Dendritic cell treated with granulocyte-macrophage colony-stimulating factor and Interleukin-4, amounts not matched to agents 40 ng/mL and 50 ng/mL, for 4 days (primary cell): ENCODE results near the gene TBATA.
A peak's percentile ranks its signal among the peaks of the same experiment; 100 is the strongest.

Source experiments
- H3K27ac Mint-ChIP-seq: one replicate; pipeline ENCODE4 v1.8.0; 2022; ENCODE audit warnings: mild to moderate bottlenecking, mixed read lengths
- H3K27me3 Mint-ChIP-seq: one replicate; pipeline ENCODE4 v1.8.0; 2022; ENCODE audit warnings: mild to moderate bottlenecking, mixed read lengths
- H3K36me3 Mint-ChIP-seq: one replicate; pipeline ENCODE4 v1.8.0; 2022; ENCODE audit warnings: low read depth, mixed read lengths
- H3K4me1 Mint-ChIP-seq: one replicate; pipeline ENCODE4 v1.8.0; 2022; ENCODE audit warnings: low read depth, mixed read lengths
- H3K4me3 Mint-ChIP-seq: one replicate; pipeline ENCODE4 v1.8.0; 2022; ENCODE audit warnings: mild to moderate bottlenecking, moderate library complexity, mixed read lengths
- H3K9me3 Mint-ChIP-seq: one replicate; pipeline ENCODE4 v1.8.0; 2022; ENCODE audit warnings: mixed read lengths
- intact Hi-C: fragments of 100-400 bp; cut with micrococcal nuclease; formaldehyde crosslinking; loops from one replicate; pipeline ENCODE4 v1.15.0; 2022

The TBATA gene

DNA sequence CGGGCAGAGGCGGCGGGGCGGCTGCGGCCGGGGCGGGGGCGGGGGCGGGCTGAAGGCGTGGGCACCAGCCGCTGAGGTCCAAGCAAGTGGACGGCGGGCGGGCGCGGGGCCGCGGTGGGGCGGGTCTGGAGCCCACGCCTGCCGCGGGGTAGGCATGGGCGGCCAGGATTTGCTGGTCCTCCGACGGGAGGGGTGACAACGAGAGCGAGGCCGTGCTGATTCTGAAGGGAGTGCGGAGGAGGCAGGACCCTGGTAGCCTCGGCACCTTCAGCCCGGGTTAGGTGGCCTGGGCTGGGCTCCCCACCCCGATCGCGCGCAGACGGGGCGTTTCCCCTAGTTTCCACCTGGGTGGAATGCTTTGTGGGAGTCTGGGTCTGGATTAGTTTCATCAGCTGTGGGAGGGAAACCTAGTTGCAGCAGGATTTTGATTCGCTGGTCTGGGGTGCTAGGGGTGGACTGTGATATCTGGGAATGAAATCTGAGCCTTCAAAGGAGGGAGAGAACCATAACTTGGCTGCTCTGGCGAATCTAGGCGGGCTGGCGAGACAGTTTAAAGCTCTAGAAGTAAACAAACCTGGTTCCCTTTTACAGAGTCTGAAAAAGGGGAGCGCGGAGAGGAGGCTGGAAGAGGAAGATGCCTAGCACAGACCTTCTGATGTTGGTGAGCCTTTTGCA lies 31.2 kb upstream of the TBATA start:
- intact Hi-C loops, result loop anchor here (2.0 to 5.0 kb wide), 2 partner anchors 16 to 264 kb away; no protein-coding TSS in a partner anchor
- Mint-ChIP-seq H3K4me1 (peaks cover 50% of the 10 kb centered on the region), H3K9me3 (no peaks in the 10 kb centered on the region), H3K27me3 (no peaks in the 10 kb centered on the region), H3K36me3 (peaks cover 56% of the 10 kb centered on the region), H3K27ac (peak overlapping the region; percentile 93), H3K4me3 (peak overlapping the region; percentile 96)

DNA sequence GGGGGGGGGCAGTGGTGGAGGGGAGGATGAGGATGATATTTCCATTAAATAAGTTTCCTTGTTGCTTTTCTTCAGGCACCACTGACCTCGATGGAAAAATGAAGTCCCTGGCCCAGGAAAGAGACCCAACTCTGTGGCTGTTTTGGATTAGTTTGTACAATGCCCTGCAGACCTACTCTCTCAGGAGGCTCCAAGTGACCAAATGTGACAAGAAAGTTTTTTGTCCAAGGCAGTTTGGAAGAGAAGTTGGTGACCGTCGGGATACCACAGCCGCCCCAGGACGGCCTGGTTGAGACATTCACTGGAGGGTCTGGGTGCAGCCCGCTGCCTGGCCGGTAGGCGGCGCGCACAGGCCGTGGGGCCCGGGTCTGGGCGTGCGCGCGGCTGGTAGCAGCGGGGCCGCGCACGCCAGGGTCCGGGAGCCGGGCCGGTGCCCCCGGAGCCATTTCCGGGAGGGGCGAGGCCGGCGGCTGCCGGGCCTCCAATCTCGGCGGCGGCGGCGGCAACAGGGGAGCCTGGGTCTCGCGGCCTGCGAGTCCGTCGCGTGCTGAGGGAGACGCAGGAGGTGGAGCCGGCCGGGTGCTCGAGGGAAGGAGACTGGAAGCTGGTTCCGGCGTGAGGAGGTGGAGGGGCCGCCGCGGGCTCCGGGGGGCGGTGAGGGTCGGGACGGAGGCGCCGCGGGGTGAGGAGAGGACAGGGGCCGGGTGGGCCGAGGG lies 30.5 kb upstream of the TBATA start, which contains the start of gene SGPL1:
TSS of gene SGPL1 (plus strand) at position 445 of the 716 bp plus-strand sequence. CDS start 906 bp downstream, outside the sequence.
- peak within 1 kb of the TSS; percentile 93 for H3K27ac Mint-ChIP-seq

DNA sequence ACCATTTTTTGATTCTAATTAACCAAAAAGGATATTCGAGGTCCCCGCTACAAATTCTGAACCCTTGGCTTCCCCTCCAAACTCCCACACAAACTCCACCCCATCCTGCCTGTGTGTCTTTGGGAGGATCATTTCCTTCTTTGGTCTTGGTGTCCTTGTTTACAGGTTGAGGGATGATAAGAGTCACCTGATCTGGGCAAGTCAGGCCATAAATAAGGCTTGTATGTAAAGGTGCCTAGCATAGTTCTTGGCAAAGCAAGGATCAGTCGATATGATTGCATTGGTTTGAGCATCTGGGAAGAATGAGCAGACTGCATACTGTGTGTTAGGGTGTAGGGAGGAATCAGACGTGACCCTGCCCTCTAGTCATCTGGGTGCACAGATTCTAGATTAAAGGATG lies 28.9 kb upstream of the TBATA start:
- Mint-ChIP-seq H3K9me3 (no peaks in the 10 kb centered on the region), H3K27ac (no peak overlapping the region), H3K27me3 (no peaks in the 10 kb centered on the region), H3K4me1 (peaks cover 33% of the 10 kb centered on the region), H3K4me3 (no peak overlapping the region), H3K36me3 (peaks cover 33% of the 10 kb centered on the region)
- intact Hi-C loops, result no loop called here

More for the DNA sequence above, 30.5 kb upstream of the TBATA start, which contains the start of gene SGPL1:
- peaks cover 43% of the 10 kb centered on the region for H3K4me1 Mint-ChIP-seq
- H3K9me3 Mint-ChIP-seq, result no peaks in the 10 kb centered on the region
- no peaks in the 10 kb centered on the region for H3K27me3 Mint-ChIP-seq
- peak within 1 kb of the TSS; percentile 96 for H3K4me3 Mint-ChIP-seq
- intact Hi-C loops, result loop anchor here (1.0 to 5.0 kb wide), 3 partner anchors 17 to 263 kb away; no protein-coding TSS in a partner anchor
- peaks cover 49% of the 10 kb centered on the region for H3K36me3 Mint-ChIP-seq

DNA sequence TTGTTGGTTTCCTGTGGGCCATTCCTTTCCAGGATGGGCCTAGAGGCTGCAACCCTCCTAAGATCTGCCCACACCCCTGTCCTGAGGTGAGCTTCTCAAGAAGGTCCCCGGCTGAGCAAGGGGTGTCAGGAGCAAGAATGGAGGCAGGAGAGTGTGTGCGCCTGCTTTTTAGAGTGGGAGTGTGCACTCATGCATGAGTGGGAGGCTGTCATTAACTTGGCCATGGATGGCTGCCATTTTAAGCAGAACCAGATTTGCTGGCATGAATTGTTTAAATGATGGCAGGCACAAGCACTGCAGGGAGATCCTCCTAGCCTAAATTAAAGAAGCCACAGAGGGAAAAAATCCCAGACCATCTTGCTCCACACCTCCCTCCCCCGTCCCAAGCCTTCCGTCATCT lies 27.6 kb upstream of the TBATA start:
- intact Hi-C loops, result no loop called here
- H3K27me3 Mint-ChIP-seq, result peaks cover 4% of the 10 kb centered on the region

DNA sequence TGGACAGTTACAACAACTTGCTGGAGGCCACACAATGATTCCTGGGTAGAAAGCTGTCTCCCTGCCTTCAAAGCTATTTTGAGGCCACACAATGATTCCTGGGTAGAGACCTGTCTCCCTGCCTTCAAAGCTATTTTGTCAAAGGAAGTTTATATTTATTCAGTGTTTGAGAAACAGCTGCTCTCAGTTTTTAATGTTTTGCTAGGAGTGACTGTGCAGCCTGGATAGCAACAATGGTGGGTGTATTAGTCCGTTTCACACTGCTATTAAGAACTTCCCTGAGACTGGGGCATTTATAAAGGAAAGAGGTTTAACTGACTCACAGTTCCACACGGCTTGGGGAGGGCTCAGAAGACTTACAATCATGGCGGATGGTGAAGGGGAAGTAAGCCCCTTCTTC lies 26.7 kb upstream of the TBATA start:
- H3K9me3 Mint-ChIP-seq, result no peaks in the 10 kb centered on the region
- peaks cover 11% of the 10 kb centered on the region for H3K27me3 Mint-ChIP-seq
- no peak overlapping the region for H3K4me3 Mint-ChIP-seq
- peaks cover 11% of the 10 kb centered on the region for H3K4me1 Mint-ChIP-seq
- no peak overlapping the region for H3K27ac Mint-ChIP-seq
- peaks cover 11% of the 10 kb centered on the region for H3K36me3 Mint-ChIP-seq
- intact Hi-C loops, result no loop called here

More for the DNA sequence above, 27.6 kb upstream of the TBATA start:
- H3K36me3 Mint-ChIP-seq, result peaks cover 20% of the 10 kb centered on the region
- peaks cover 20% of the 10 kb centered on the region for H3K4me1 Mint-ChIP-seq
- no peaks in the 10 kb centered on the region for H3K9me3 Mint-ChIP-seq
- no peak overlapping the region for H3K4me3 Mint-ChIP-seq
- no peak overlapping the region for H3K27ac Mint-ChIP-seq

DNA sequence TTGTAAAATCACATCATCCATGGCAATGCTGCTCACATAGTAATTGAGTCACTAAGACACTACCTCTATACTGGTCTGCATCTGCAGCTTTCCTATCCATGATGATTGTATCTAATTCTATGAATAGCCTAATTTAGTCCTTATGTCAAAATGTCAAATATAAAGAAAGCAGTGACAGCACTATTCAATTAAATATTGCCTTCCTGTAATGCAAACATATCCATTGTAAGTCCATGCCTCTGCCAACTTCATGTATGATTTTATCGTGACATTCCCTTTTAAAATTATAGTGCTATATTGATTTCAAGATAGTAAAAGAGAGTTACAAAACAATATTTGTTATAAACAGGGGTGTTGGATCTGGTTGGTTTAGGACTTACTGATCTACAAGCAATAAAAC lies 25.8 kb upstream of the TBATA start:
- Mint-ChIP-seq H3K4me3 (no peak overlapping the region), H3K9me3 (no peaks in the 10 kb centered on the region), H3K4me1 (peaks cover 6% of the 10 kb centered on the region)

DNA sequence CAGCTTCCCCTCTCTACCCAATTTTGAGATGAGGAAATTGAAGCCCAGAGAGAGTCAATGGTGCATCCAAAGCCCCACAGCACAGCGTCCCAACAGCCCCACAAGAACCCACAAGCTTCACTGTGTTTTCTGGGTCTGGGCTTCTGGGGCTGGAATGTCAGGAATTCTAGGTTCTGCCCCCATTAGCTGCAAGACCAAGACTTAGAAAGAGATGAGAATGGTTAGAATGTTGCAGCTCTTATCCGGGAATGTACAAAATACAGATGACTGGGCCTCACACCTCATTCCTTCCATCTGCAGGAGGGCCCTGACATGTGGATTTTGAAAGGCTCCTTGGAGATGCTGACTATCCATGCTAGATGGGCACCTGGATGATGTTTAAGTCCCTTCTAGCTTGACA lies 24.5 kb upstream of the TBATA start:
- Mint-ChIP-seq H3K27me3 (peaks cover 11% of the 10 kb centered on the region), H3K9me3 (no peaks in the 10 kb centered on the region)
- intact Hi-C loops, result no loop called here

More for the DNA sequence above, 25.8 kb upstream of the TBATA start:
- Mint-ChIP-seq H3K27me3 (peaks cover 11% of the 10 kb centered on the region), H3K36me3 (peaks cover 2% of the 10 kb centered on the region), H3K27ac (no peak overlapping the region)
- intact Hi-C loops, result no loop called here

DNA sequence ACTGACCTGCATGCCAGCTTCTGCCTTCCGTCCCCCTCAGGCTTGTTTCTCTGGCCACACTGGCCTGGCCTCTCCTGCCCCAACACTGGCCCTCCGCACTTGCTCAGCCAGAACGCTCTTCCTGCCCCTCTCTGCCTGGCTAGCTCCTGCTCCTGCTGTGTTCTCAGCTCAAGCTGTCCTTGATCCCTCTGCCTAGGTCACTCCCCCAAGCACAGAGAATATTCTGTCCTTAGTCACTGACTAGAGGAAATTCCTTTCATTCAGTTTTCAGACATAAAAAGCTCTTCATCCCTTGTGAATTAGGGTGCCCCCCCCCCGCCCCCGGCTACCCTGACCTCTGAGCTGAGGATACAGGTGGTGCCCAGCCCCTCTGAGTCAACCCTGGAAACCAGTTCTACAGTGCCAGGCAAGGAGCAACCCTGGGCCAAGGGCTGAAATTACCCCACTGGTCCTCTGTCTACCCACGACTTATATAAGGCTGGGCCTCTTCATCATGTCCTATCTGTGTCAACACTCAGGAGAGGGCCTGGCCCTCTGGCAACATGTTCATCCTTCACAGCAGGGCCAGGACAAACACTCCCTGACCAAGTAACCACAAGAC lies 23.9 kb upstream of the TBATA start:
- Mint-ChIP-seq H3K9me3 (no peaks in the 10 kb centered on the region), H3K4me1 (peaks cover under 1% of the 10 kb centered on the region), H3K27ac (no peak overlapping the region), H3K4me3 (no peak overlapping the region), H3K36me3 (no peaks in the 10 kb centered on the region), H3K27me3 (peaks cover 11% of the 10 kb centered on the region)
- intact Hi-C loops, result no loop called here

More for the DNA sequence above, 24.5 kb upstream of the TBATA start:
- Mint-ChIP-seq H3K4me3 (no peak overlapping the region), H3K36me3 (no peaks in the 10 kb centered on the region), H3K4me1 (peaks cover 6% of the 10 kb centered on the region), H3K27ac (no peak overlapping the region)

DNA sequence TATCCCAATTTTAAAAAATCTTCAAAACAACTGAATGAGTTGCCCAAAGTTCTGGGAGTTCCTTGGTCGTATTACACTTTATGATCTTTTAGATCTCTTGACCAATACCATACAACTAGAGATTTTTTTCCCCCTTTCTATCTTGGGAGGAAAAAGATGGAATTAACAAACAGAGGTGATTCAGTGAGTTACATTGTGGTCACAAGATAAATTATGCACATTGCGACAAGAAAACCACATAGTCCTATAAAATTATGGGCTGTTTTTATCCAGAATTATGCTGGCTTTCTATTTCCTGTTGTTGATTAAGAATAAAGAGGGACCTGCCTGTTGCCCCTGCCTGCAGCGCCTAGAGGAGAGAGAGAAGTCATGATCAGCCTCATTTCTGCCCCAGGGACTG lies 22.4 kb upstream of the TBATA start:
- H3K27me3 Mint-ChIP-seq, result peaks cover 11% of the 10 kb centered on the region
- H3K27ac Mint-ChIP-seq, result no peak overlapping the region
- intact Hi-C loops, result no loop called here
- H3K4me3 Mint-ChIP-seq, result no peak overlapping the region
- no peaks in the 10 kb centered on the region for H3K36me3 Mint-ChIP-seq
- H3K4me1 Mint-ChIP-seq, result no peaks in the 10 kb centered on the region
- no peaks in the 10 kb centered on the region for H3K9me3 Mint-ChIP-seq

DNA sequence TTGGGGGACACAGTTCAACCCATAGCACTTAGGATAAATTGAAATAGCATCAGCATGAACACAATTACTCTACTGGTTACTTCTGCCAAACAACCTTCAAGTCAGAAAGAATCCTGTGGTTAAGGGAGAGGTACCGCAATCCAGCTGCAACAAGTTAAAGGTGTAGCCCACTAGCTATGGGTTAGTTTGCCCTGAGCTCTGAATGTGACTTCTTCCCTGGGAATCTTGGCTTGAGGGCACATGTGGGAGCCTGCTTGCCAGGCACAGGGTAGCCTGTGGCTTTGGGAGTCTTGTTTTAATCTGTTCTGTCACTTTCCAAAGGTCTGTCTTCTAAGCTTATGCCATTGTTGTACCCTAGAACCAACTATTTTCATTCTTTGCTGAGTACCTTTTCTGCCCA lies 21.7 kb upstream of the TBATA start:
- no peaks in the 10 kb centered on the region for H3K4me1 Mint-ChIP-seq
- H3K9me3 Mint-ChIP-seq, result no peaks in the 10 kb centered on the region
- H3K27me3 Mint-ChIP-seq, result peaks cover 12% of the 10 kb centered on the region
- intact Hi-C loops, result no loop called here
- H3K36me3 Mint-ChIP-seq, result no peaks in the 10 kb centered on the region
- H3K4me3 Mint-ChIP-seq, result no peak overlapping the region
- H3K27ac Mint-ChIP-seq, result no peak overlapping the region

DNA sequence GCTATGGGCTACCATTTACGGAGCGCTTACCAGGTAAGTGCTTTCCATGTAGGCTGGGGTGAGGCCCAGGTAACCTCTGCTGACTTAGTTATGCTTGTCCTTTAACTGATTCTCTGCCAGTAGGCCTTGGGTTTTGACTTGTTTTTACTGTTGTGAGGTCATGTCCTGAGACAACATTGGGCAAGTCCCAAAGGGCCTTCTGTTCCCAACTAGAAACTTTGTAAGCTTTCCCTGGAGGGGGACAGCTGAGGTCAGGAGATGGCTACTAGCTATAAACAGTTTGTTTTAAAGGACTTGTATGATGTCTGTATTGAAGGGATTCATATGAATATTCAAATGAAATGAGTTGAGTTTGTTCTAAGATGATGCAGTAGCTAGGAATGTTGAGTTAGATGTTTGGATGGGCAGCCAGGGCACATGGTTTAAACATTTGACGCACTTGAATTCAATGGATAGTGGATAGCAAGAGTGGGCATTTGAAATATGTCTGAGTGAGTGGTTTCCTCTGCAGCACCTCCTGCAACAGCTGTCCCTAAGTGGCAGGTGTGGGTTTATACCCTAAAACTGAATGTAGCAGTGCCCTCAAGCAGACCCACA lies 20.5 kb upstream of the TBATA start:
- H3K36me3 Mint-ChIP-seq, result no peaks in the 10 kb centered on the region
- H3K9me3 Mint-ChIP-seq, result no peaks in the 10 kb centered on the region
- intact Hi-C loops, result no loop called here

DNA sequence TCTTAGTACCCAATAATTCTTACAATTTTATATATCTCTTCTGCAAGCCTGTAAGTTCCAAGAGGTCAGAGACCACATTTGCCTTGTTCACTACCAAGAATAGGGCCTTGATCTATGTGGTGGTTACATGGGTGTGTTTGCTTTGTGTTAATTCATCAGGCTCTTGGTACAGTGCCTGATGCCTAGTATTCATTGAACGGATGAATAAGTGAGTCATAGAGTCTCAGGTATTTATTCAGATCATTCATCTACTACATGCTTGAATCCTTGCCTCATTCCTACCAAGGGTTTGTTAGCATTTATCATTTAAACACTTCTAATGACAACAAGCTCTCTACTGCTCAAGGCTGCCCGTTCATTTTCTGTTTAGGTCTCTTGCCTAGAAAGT lies 19.2 kb upstream of the TBATA start:
- Mint-ChIP-seq H3K9me3 (no peaks in the 10 kb centered on the region), H3K4me3 (no peak overlapping the region), H3K36me3 (no peaks in the 10 kb centered on the region), H3K27me3 (peaks cover 12% of the 10 kb centered on the region), H3K4me1 (peaks cover 4% of the 10 kb centered on the region), H3K27ac (no peak overlapping the region)
- intact Hi-C loops, result no loop called here

More for the DNA sequence above, 20.5 kb upstream of the TBATA start:
- Mint-ChIP-seq H3K4me3 (no peak overlapping the region), H3K27ac (no peak overlapping the region), H3K27me3 (peaks cover 12% of the 10 kb centered on the region), H3K4me1 (no peaks in the 10 kb centered on the region)

DNA sequence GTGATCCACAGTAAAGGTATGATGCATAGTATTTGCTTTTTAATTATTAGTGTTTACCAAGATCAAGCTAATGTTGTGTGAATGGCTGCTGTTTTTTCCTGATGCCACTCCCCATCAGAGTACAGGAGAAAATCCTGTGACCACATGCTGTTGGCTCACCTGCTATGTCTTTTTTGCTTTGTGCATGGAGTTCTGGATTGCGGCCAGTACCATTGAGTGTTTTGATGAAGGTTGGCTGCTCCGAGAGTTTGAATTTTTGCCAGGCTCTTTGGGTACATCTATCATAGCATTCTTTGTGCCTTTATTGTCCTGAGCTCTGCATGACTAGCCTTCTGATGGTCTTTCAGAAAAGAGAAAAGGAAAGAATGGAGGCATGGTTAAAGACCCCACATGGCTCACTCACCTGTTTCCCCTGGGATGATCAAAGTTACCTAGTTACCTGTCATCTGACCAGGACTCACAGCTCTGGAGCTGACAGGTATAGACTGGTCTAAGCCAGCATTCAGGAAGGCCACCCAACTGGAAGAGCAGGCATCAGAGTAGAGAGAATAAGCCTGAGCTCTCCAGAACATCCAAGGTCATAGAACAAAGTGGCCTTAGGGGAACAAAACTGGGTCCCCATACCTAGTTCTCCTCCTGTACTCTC lies 18.7 kb upstream of the TBATA start:
- no peak overlapping the region for H3K27ac Mint-ChIP-seq
- intact Hi-C loops, result no loop called here
- H3K27me3 Mint-ChIP-seq, result peaks cover 12% of the 10 kb centered on the region

More for the DNA sequence above, 18.7 kb upstream of the TBATA start:
- Mint-ChIP-seq H3K9me3 (no peaks in the 10 kb centered on the region), H3K4me1 (peaks cover 9% of the 10 kb centered on the region), H3K36me3 (no peaks in the 10 kb centered on the region), H3K4me3 (no peak overlapping the region)
